HEK293 (cell line): Measurements from ENCODE around the gene MACROH2A1.

Experiments
- CTCF ChIP-seq: fragments of 450-650 bp; formaldehyde crosslinking; IDR thresholded peaks from 2 replicates; pipeline ENCODE4 v1.5.1; 2016; ENCODE audit warnings: missing biosample characterization, missing genetic modification characterization
- HOXD13 ChIP-seq: sonication (generic); formaldehyde crosslinking; IDR thresholded peaks from 2 replicates; pipeline ENCODE4 v1.8.0; 2022; ENCODE audit warnings: missing genetic modification reagents, borderline replicate concordance
- MYNN ChIP-seq: fragments of 450-650 bp; formaldehyde crosslinking; IDR thresholded peaks from 2 replicates; pipeline ENCODE4 v1.5.1; 2016; ENCODE audit warnings: missing biosample characterization, missing genetic modification characterization, borderline replicate concordance
- ZBTB7A ChIP-seq: fragments of 450-650 bp; formaldehyde crosslinking; IDR thresholded peaks from 2 replicates; pipeline ENCODE4 v1.5.1; 2016; ENCODE audit warnings: low read depth, missing biosample characterization, missing genetic modification characterization
- ZNF48 ChIP-seq: fragments of 450-650 bp; formaldehyde crosslinking; IDR thresholded peaks from 2 replicates; pipeline ENCODE4 v1.5.1; 2016; ENCODE audit warnings: missing biosample characterization, missing genetic modification characterization
- ZNF580 ChIP-seq: fragments of 450-650 bp; formaldehyde crosslinking; IDR thresholded peaks from 2 replicates; pipeline ENCODE4 v1.5.1; 2016; ENCODE audit warnings: missing biosample characterization, missing genetic modification characterization
- ZNF624 ChIP-seq: fragments of 450-650 bp; formaldehyde crosslinking; IDR thresholded peaks from 2 replicates; pipeline ENCODE4 v1.5.1; 2017; ENCODE audit warnings: missing biosample characterization, missing genetic modification characterization
- ZNF792 ChIP-seq: fragments of 450-650 bp; formaldehyde crosslinking; IDR thresholded peaks from 2 replicates; pipeline ENCODE4 v1.5.1; 2016; ENCODE audit warnings: missing biosample characterization, missing genetic modification characterization

- no peak for TF ChIP-seq MYNN (tag by site-specific recombination)
- TF ChIP-seq CTCF: no peak
- no peak for TF ChIP-seq ZNF624
- TF ChIP-seq ZNF792 (tag by site-specific recombination): no peak
- no peak for TF ChIP-seq ZBTB7A (tag by site-specific recombination)
- no peak for TF ChIP-seq ZNF580
- no peak for TF ChIP-seq HOXD13 (CRISPR knock-in tag)
- no peak for TF ChIP-seq ZNF48
Measured at GRCh38 chr5:135438636-135439221, 39.7 kb upstream of the MACROH2A1 start.
